GM21717 (cell line): ENCODE measurements around the gene ZNF382.

Experiments
- ATAC-seq: cut with Tn5 transposase; IDR thresholded peaks from one replicate; pipeline ENCODE4 v1.9.1; 2021; ENCODE audit warnings: mild to moderate bottlenecking, moderate library complexity; ENCODE audit not compliant: unreplicated experiment

Gene ZNF382

GRCh38 chr19:36674201-36674600 is 69.1 kb downstream of the ZNF382 start:
- ATAC-seq = no peak

- no peak for ATAC-seq
These were observed 74.3 kb downstream of the ZNF382 start for GRCh38 chr19:36679455-36679854.
